GM12878 (cell line): ENCODE results near the gene PHACTR3. TPM values are rescaled to one million over a fixed set of nuclear protein-coding genes. Genes with fewer than 3 reads are reported as not detected.

ENCODE experiments used
- ATAC-seq: fragments of 200-7000 bp; cut with Tn5 transposase; 3 replicates; pipeline ENCODE4 v1.9.1; 2020; ENCODE audit warnings: mild to moderate bottlenecking, moderate library complexity
- BruUV-seq: library from RNA; stranded (reverse); fragments of 400-500 nt; replicated peaks from 2 replicates; lab custom pipeline; 2021; lab: Mats Ljungman, UMichigan
- CTCF ChIA-PET: fragments of 300-600 bp; sonication (Branson Sonifier 250); formaldehyde crosslinking; extraction: SDS; loops from one replicate; lab custom pipeline; 2021; ENCODE audit warnings: inconsistent platforms; lab: Yijun Ruan, JAX
- POLR2A ChIA-PET: fragments of 350-600 bp; formaldehyde crosslinking; extraction: SDS; loops from one replicate; lab custom pipeline; 2021; ENCODE audit warnings: inconsistent platforms; lab: Charles Lee
- RAD21 ChIA-PET: fragments of 300-600 bp; sonication (Branson Sonifier 250); formaldehyde crosslinking; loops from one replicate; lab custom pipeline; 2023; ENCODE audit warnings: antibody characterized with exemption; ENCODE audit not compliant: unreplicated experiment; lab: Charles Lee
- SMC1A ChIA-PET: fragments of 300-600 bp; sonication (Branson Sonifier 250); formaldehyde crosslinking; loops from one replicate; lab custom pipeline; 2023; ENCODE audit not compliant: unreplicated experiment, uncharacterized antibody; lab: Charles Lee
- DNase-seq: peaks from one replicate; pipeline ENCODE4 v3.0.0-alpha.2; 2011; ENCODE audit warnings: low read depth, low spot score
- FAIRE-seq: peaks from 3 replicates; lab custom pipeline; 2011; peaks lifted over from hg19 to GRCh38; lab: Jason Lieb, UNC
- H2AFZ ChIP-seq: 2 replicates; pipeline ENCODE4 v1.6.0; 2011; ENCODE audit warnings: low read depth, low read length, control low read depth; ENCODE audit not compliant: control insufficient read depth
- H3K27ac ChIP-seq: 2 replicates; pipeline ENCODE4 v1.5.1; 2011; ENCODE audit warnings: control low read depth; ENCODE audit not compliant: control insufficient read depth, insufficient read depth
- H3K27me3 ChIP-seq, 2 experiments: replicated peaks in 1 of 2; 2 replicates each; pipeline versions ENCODE4 v1.6.0 to v1.6.1; 2011; ENCODE audit warnings: low read length in 1 of 2; ENCODE audit not compliant: control insufficient read depth in 2 of 2, insufficient read depth in 2 of 2
- H3K36me3 ChIP-seq, 2 experiments: 2 replicates each; pipeline ENCODE4 v1.5.1; 2011; ENCODE audit warnings: low read length in 1 of 2; ENCODE audit not compliant: control insufficient read depth in 2 of 2, insufficient read depth in 2 of 2
- H3K4me1 ChIP-seq: 2 replicates; pipeline ENCODE4 v1.6.1; 2011; ENCODE audit warnings: mild to moderate bottlenecking, low read length, moderate library complexity, mixed read lengths; ENCODE audit not compliant: control insufficient read depth, insufficient read depth
- H3K4me2 ChIP-seq: 2 replicates; pipeline ENCODE4 v1.6.0; 2011; ENCODE audit warnings: control low read depth; ENCODE audit not compliant: control insufficient read depth, insufficient read depth
- H3K4me3 ChIP-seq: fragments of 200-600 bp; sonication (generic); 2 replicates; pipeline ENCODE4 v1.5.1; 2016
- H3K79me2 ChIP-seq: 2 replicates; pipeline ENCODE4 v1.6.0; 2011; ENCODE audit warnings: low read length; ENCODE audit not compliant: control insufficient read depth, insufficient read depth
- H3K9ac ChIP-seq: 2 replicates; pipeline ENCODE4 v1.8.0; 2011; ENCODE audit warnings: low read length, control low read depth, mixed read lengths; ENCODE audit not compliant: control insufficient read depth, insufficient read depth
- H3K9me3 ChIP-seq: replicated peaks from 3 replicates; pipeline ENCODE4 v1.5.1; 2011; ENCODE audit warnings: mild to moderate bottlenecking, low read length; ENCODE audit not compliant: control insufficient read depth, insufficient read depth
- H4K20me1 ChIP-seq: 2 replicates; pipeline ENCODE4 v1.6.0; 2011; ENCODE audit not compliant: control insufficient read depth, insufficient read depth
- ASH2L ChIP-seq: fragments of 300-600, 200-600 bp; sonication (generic); IDR thresholded peaks from 2 replicates; pipeline ENCODE4 v1.6.1; 2017; ENCODE audit warnings: low read depth, mild to moderate bottlenecking, borderline replicate concordance
- GATAD2B ChIP-seq: fragments of 450-650 bp; conservative IDR thresholded peaks from 2 replicates; pipeline ENCODE4 v1.6.1; 2017; ENCODE audit warnings: low read depth, mild to moderate bottlenecking, moderate library complexity
- NFYB ChIP-seq: IDR thresholded peaks from 2 replicates; pipeline ENCODE4 v1.6.1; 2011; ENCODE audit warnings: low read depth, mild to moderate bottlenecking, low read length, improper control_type of control experiment, moderate library complexity; ENCODE audit not compliant: insufficient read depth
- PAX8 ChIP-seq: fragments of 450-650 bp; IDR thresholded peaks from 2 replicates; pipeline ENCODE4 v1.6.1; 2017; ENCODE audit warnings: mild to moderate bottlenecking, moderate library complexity
- POLR2A ChIP-seq: IDR thresholded peaks from 2 replicates; pipeline ENCODE4 v1.6.1; 2011; ENCODE audit warnings: low read depth, mild to moderate bottlenecking, low read length
- RB1 ChIP-seq: fragments of 450-650 bp; formaldehyde crosslinking; IDR thresholded peaks from 2 replicates; pipeline ENCODE4 v1.6.1; 2017; ENCODE audit warnings: mild to moderate bottlenecking, borderline replicate concordance
- SIX5 ChIP-seq: IDR thresholded peaks from 2 replicates; pipeline ENCODE4 v1.6.1; 2011; ENCODE audit warnings: mild to moderate bottlenecking, low read depth, low read length, moderate library complexity; ENCODE audit not compliant: severe bottlenecking
- SUZ12 ChIP-seq: fragments of 200-600 bp; sonication (generic); IDR thresholded peaks from one replicate; pipeline ENCODE4 v1.6.1; 2018; ENCODE audit warnings: antibody characterized with exemption, mild to moderate bottlenecking; ENCODE audit not compliant: unreplicated experiment
- ZNF384 ChIP-seq: IDR thresholded peaks from 2 replicates; pipeline ENCODE4 v1.6.1; 2012; ENCODE audit warnings: low read depth, mild to moderate bottlenecking, low read length, improper control_type of control experiment, borderline replicate concordance
- WGBS: methylation state at CpG from one replicate; pipeline ENCODE4 v1.1.6; 2016; ENCODE audit warnings: low lambda C conversion rate; ENCODE audit not compliant: insufficient replicate concordance, insufficient coverage; ENCODE audit errors: missing lambda C conversion rate; 5-methylcytosine and 5-hydroxymethylcytosine counted together
- in situ Hi-C: fragments of 300-500 bp; cut with MboI; formaldehyde crosslinking; loops from 9 replicates; pipeline ENCODE4 v1.14.3; 2018; ENCODE audit warnings: mixed read lengths
- intact Hi-C: fragments of 100-400 bp; cut with micrococcal nuclease; formaldehyde crosslinking; loops from one replicate; pipeline ENCODE4 v1.14.2; 2022; ENCODE audit not compliant: unreplicated experiment
- polyA plus RNA-seq, 11 experiments: library from polyadenylated mRNA; depleted of rRNA in 4 of 11; unstranded in 6 of 11; stranded (reverse) in 5 of 11; fragments of >200 nt; fragmentation: Nextera tagmentation in 4 of 11; fragmentation: Illumina TruSeq in 1 of 11; extraction: Ambion mirVana in 4 of 11; extraction: Trizol in 1 of 11; gene quantifications; 1 replicate in 1 of 11; 2 replicates in 10 of 11; pipeline versions ENCODE4 v1.2.1 to v1.2.3, GENCODE V29; 2011 to 2016; ENCODE audit warnings: inconsistent platforms in 2 of 11, missing spikeins in 2 of 11, low read depth in 1 of 11
- total RNA-seq, 4 experiments: library from RNA; depleted of rRNA in 3 of 4; stranded (reverse); fragments of >200 nt in 3 of 4; fragmentation: Illumina TruSeq in 1 of 4; extraction: Trizol in 1 of 4; gene quantifications; 2 replicates each; pipeline versions ENCODE4 v1.2.1 to v1.2.3, GENCODE V29; 2013 to 2021
- TF ChIP-seq, protein P1 (sequence below): IDR thresholded peaks from 2 replicates; pipeline ENCODE4 v1.6.1; 2012; ENCODE audit warnings: low read length, inconsistent platforms
- TF ChIP-seq, protein P2 (sequence below): IDR thresholded peaks from 2 replicates; pipeline ENCODE4 v1.6.1; 2011; ENCODE audit warnings: borderline replicate concordance, low read depth, mild to moderate bottlenecking, moderate library complexity, mixed read lengths, low read length; ENCODE audit not compliant: insufficient read depth; ENCODE audit errors: extremely low read length
- TF ChIP-seq, protein P3 (sequence below): IDR thresholded peaks from 2 replicates; pipeline ENCODE4 v1.6.1; 2012; ENCODE audit warnings: improper control_type of control experiment, low read depth, low read length; ENCODE audit not compliant: insufficient replicate concordance
- TF ChIP-seq, protein P4 (sequence below): IDR thresholded peaks from 2 replicates; pipeline ENCODE4 v1.6.1; 2011; ENCODE audit warnings: low read depth, mild to moderate bottlenecking, low read length, moderate library complexity, borderline replicate concordance; ENCODE audit errors: extremely low read depth
- TF ChIP-seq, protein P5 (sequence below): IDR thresholded peaks from 2 replicates; pipeline ENCODE4 v1.6.1; 2011; ENCODE audit warnings: mild to moderate bottlenecking, low read depth, low read length, moderate library complexity; ENCODE audit not compliant: insufficient replicate concordance

PHACTR3 gene
- total and polyA plus RNA-seq, 10 of the 15 experiments (the other 5 are each of a cell fraction or from before 2014, with no cell fraction given) = 0.17 to 2.7 (median 0.27) TPM; not detected in 1

DNA sequence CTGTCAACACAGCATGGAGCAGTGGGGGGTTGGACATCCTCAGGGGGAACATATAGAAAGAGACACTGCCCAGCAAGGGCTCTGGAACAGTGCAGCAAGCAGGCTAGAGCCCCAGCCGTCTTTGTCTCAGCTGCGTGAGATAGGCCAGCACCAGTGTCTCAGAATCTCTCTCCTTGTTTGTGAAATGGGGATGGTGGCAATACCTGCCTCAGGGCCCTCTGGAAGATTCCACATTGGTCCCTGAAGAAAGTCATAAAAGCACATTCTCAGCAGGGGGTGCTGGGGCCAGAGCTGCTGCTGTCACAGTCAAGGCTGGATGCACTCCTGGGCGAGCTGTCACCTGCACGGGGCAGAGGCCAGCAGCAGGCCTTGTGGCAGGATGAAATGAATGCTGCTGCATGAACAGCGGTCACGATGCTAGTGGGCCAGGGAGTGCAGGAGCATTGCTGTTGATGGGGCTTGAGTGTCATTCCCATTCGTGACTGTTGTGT, 207.4 kb downstream of the PHACTR3 start:
- no peaks in the 10 kb centered on the region for H3K36me3 ChIP-seq
- no peaks in the 10 kb centered on the region for H3K79me2 ChIP-seq
- no peak overlapping the region for H3K4me3 ChIP-seq
- ChIA-PET CTCF (no interaction called here), RAD21 (no interaction called here), SMC1A (interaction anchor here (1.6 kb wide), 1 partner anchor 39 kb away, joined by 3 read pairs; no protein-coding TSS in a partner anchor), POLR2A (no interaction called here)
- no peak overlapping the region for H2AFZ ChIP-seq
- no peak for DNase-seq
- no peak for FAIRE-seq
- no peak for ATAC-seq
- no peaks in the 10 kb centered on the region for H3K4me1 ChIP-seq
- no peak overlapping the region for H3K4me2 ChIP-seq
- intact Hi-C loops (no loop called here), in situ Hi-C loops (loop anchor here (25.0 kb wide), 1 partner anchor 1249 kb away; no protein-coding TSS in a partner anchor)
- H4K20me1 ChIP-seq = no peaks in the 10 kb centered on the region
- no peaks in the 10 kb centered on the region for H3K9me3 ChIP-seq
- BruUV-seq = no TSS peak
- no peak overlapping the region for H3K9ac ChIP-seq
- H3K27ac ChIP-seq = no peak overlapping the region
- H3K27me3 ChIP-seq = no peaks in the 10 kb centered on the region; a peak in 1 of 4 replicates
- 39% methylated on average over 7 of the region's 7 CpGs for WGBS
- TF ChIP-seq PAX8 = no peak
- TF ChIP-seq, protein P1, sequence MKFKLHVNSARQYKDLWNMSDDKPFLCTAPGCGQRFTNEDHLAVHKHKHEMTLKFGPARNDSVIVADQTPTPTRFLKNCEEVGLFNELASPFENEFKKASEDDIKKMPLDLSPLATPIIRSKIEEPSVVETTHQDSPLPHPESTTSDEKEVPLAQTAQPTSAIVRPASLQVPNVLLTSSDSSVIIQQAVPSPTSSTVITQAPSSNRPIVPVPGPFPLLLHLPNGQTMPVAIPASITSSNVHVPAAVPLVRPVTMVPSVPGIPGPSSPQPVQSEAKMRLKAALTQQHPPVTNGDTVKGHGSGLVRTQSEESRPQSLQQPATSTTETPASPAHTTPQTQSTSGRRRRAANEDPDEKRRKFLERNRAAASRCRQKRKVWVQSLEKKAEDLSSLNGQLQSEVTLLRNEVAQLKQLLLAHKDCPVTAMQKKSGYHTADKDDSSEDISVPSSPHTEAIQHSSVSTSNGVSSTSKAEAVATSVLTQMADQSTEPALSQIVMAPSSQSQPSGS = no peak
- TF ChIP-seq NFYB = no peak
- TF ChIP-seq ZNF384 = no peak
- TF ChIP-seq, protein P2, sequence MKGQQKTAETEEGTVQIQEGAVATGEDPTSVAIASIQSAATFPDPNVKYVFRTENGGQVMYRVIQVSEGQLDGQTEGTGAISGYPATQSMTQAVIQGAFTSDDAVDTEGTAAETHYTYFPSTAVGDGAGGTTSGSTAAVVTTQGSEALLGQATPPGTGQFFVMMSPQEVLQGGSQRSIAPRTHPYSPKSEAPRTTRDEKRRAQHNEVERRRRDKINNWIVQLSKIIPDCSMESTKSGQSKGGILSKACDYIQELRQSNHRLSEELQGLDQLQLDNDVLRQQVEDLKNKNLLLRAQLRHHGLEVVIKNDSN = no peak
- TF ChIP-seq GATAD2B = no peak
- TF ChIP-seq, protein P3, sequence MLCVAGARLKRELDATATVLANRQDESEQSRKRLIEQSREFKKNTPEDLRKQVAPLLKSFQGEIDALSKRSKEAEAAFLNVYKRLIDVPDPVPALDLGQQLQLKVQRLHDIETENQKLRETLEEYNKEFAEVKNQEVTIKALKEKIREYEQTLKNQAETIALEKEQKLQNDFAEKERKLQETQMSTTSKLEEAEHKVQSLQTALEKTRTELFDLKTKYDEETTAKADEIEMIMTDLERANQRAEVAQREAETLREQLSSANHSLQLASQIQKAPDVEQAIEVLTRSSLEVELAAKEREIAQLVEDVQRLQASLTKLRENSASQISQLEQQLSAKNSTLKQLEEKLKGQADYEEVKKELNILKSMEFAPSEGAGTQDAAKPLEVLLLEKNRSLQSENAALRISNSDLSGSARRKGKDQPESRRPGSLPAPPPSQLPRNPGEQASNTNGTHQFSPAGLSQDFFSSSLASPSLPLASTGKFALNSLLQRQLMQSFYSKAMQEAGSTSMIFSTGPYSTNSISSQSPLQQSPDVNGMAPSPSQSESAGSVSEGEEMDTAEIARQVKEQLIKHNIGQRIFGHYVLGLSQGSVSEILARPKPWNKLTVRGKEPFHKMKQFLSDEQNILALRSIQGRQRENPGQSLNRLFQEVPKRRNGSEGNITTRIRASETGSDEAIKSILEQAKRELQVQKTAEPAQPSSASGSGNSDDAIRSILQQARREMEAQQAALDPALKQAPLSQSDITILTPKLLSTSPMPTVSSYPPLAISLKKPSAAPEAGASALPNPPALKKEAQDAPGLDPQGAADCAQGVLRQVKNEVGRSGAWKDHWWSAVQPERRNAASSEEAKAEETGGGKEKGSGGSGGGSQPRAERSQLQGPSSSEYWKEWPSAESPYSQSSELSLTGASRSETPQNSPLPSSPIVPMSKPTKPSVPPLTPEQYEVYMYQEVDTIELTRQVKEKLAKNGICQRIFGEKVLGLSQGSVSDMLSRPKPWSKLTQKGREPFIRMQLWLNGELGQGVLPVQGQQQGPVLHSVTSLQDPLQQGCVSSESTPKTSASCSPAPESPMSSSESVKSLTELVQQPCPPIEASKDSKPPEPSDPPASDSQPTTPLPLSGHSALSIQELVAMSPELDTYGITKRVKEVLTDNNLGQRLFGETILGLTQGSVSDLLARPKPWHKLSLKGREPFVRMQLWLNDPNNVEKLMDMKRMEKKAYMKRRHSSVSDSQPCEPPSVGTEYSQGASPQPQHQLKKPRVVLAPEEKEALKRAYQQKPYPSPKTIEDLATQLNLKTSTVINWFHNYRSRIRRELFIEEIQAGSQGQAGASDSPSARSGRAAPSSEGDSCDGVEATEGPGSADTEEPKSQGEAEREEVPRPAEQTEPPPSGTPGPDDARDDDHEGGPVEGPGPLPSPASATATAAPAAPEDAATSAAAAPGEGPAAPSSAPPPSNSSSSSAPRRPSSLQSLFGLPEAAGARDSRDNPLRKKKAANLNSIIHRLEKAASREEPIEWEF = no peak
- no peak for TF ChIP-seq RB1
- TF ChIP-seq, protein P4, sequence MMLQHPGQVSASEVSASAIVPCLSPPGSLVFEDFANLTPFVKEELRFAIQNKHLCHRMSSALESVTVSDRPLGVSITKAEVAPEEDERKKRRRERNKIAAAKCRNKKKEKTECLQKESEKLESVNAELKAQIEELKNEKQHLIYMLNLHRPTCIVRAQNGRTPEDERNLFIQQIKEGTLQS = no peak
- TF ChIP-seq, protein P5, sequence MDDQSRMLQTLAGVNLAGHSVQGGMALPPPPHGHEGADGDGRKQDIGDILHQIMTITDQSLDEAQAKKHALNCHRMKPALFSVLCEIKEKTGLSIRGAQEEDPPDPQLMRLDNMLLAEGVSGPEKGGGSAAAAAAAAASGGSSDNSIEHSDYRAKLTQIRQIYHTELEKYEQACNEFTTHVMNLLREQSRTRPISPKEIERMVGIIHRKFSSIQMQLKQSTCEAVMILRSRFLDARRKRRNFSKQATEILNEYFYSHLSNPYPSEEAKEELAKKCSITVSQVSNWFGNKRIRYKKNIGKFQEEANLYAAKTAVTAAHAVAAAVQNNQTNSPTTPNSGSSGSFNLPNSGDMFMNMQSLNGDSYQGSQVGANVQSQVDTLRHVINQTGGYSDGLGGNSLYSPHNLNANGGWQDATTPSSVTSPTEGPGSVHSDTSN = no peak
- no peak for TF ChIP-seq SUZ12
- no peak for TF ChIP-seq SIX5
- no peak for TF ChIP-seq POLR2A
- no peak for TF ChIP-seq ASH2L
